ENCODE results near the gene SRF. TPM values are rescaled to one million over a fixed set of nuclear protein-coding genes. Genes with fewer than 3 reads are reported as not detected.

SRF gene
- total RNA-seq, 1 experiment from 2014 or later, result 35.0 TPM

DNA sequence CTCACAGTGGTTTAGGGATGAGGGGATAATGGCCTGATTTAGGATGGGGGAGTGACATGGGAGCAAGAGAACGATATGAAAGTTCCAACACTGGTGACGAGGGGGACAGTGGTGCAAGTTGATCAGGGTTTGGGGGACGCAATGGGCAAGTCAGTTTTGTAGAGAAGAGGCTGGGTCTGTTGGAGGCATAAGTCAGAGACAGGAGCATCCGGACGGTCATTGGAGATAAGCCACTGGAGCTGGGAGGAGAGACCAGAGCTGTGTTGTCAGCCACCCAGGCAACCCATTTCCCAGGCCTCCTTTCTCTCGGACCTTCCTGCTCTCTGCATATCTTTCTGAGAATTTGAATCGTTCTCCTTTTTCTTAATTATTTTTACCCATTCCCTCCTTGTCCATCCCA, 48.7 kb downstream of the SRF start:
- intact Hi-C loops (cut with micrococcal nuclease), result no loop called here
- CTCF ChIA-PET, result no interaction called here

DNA sequence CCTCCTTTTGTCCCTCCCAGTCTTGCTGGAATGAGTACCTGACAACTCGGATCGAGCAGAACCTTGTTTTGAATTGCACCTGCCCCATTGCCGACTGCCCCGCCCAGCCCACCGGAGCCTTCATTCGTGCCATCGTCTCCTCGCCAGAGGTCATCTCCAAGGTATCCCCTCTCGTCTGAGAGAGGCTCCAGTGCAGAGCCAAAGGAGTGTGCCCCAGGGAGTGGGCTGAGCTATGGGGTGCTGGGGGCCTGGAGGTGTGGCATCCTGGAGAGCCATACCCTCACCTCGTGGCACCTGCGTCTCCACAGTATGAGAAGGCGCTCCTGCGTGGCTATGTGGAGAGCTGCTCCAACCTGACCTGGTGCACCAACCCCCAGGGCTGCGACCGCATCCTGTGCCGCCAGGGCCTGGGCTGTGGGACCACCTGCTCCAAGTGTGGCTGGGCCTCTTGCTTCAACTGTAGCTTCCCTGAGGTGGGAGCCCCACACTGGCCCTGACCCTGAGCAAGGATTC, 49.4 kb downstream of the SRF start:
- H3K27ac ChIP-seq (ENCODE audit: low read length), result no peak overlapping the region
- TF ChIP-seq EZH2 (IDR thresholded peaks at IDR 0.05; ENCODE audit: low read length, unreplicated experiment) (no peak), CTCF (conservative IDR thresholded peaks at IDR 0.05; ENCODE audit: low read depth, low read length) (no peak), EZH2phosphoT487 (IDR thresholded peaks at IDR 0.05; ENCODE audit: borderline replicate concordance, low read length) (no peak)
- H3K79me2 ChIP-seq (ENCODE audit: low read length), result no peaks in the 10 kb centered on the region
- H3K9ac ChIP-seq (ENCODE audit: low read length), result no peak overlapping the region
- H3K4me1 ChIP-seq (ENCODE audit: insufficient read depth, low read length), result no peaks in the 10 kb centered on the region
- BruUV-seq (replicated peaks), result no TSS peak
- intact Hi-C loops (cut with micrococcal nuclease), result no loop called here
- ChIA-PET POLR2A (ENCODE audit: unreplicated experiment) (no interaction called here), CTCF (no interaction called here)
- H3F3A ChIP-seq (ENCODE audit: low read length, unreplicated experiment), result no peaks in the 10 kb centered on the region
- no peak overlapping the region for H2AFZ ChIP-seq (ENCODE audit: low read length)
- no peak overlapping the region for H3K4me3 ChIP-seq (ENCODE audit: low read length)
- DNase-seq, result no peak
- ATAC-seq, result no peak
- no peaks in the 10 kb centered on the region for H3K36me3 ChIP-seq (ENCODE audit: low read depth, low read length)
- no peaks in the 10 kb centered on the region for H3K27me3 ChIP-seq (ENCODE audit: low read length)
- no peak overlapping the region for H3K4me2 ChIP-seq (ENCODE audit: low read length)
- no peaks in the 10 kb centered on the region for H3K9me3 ChIP-seq (ENCODE audit: low read length)
- H3K9me2 ChIP-seq (replicated peaks; ENCODE audit: low read length), result no peaks in the 10 kb centered on the region
- no peaks in the 10 kb centered on the region for H4K20me1 ChIP-seq (ENCODE audit: low read length)

More for the DNA sequence above, 48.7 kb downstream of the SRF start:
- H3K4me3 ChIP-seq (ENCODE audit: low read length), result no peak overlapping the region
- no peaks in the 10 kb centered on the region for H3K9me3 ChIP-seq (ENCODE audit: low read length)
- no peaks in the 10 kb centered on the region for H3K9me2 ChIP-seq (replicated peaks; ENCODE audit: low read length)
- H3K27ac ChIP-seq (ENCODE audit: low read length), result no peak overlapping the region
- no peak overlapping the region for H2AFZ ChIP-seq (ENCODE audit: low read length)
- ATAC-seq (no peak), DNase-seq (no peak)
- no peaks in the 10 kb centered on the region for H3K4me1 ChIP-seq (ENCODE audit: insufficient read depth, low read length)
- no peaks in the 10 kb centered on the region for H3K79me2 ChIP-seq (ENCODE audit: low read length)
- no peaks in the 10 kb centered on the region for H3K27me3 ChIP-seq (ENCODE audit: low read length)
- no peak overlapping the region for H3K4me2 ChIP-seq (ENCODE audit: low read length)
- H3K36me3 ChIP-seq (ENCODE audit: low read depth, low read length), result no peaks in the 10 kb centered on the region
- no peak overlapping the region for H3K9ac ChIP-seq (ENCODE audit: low read length)
- H4K20me1 ChIP-seq (ENCODE audit: low read length), result no peaks in the 10 kb centered on the region
- TF ChIP-seq EZH2phosphoT487 (IDR thresholded peaks at IDR 0.05; ENCODE audit: borderline replicate concordance, low read length) (no peak), CTCF (conservative IDR thresholded peaks at IDR 0.05; ENCODE audit: low read depth, low read length) (no peak), EZH2 (IDR thresholded peaks at IDR 0.05; ENCODE audit: low read length, unreplicated experiment) (no peak)
- H3F3A ChIP-seq (ENCODE audit: low read length, unreplicated experiment), result no peaks in the 10 kb centered on the region
- POLR2A ChIA-PET (ENCODE audit: unreplicated experiment), result no interaction called here
- BruUV-seq (replicated peaks), result no TSS peak

DNA sequence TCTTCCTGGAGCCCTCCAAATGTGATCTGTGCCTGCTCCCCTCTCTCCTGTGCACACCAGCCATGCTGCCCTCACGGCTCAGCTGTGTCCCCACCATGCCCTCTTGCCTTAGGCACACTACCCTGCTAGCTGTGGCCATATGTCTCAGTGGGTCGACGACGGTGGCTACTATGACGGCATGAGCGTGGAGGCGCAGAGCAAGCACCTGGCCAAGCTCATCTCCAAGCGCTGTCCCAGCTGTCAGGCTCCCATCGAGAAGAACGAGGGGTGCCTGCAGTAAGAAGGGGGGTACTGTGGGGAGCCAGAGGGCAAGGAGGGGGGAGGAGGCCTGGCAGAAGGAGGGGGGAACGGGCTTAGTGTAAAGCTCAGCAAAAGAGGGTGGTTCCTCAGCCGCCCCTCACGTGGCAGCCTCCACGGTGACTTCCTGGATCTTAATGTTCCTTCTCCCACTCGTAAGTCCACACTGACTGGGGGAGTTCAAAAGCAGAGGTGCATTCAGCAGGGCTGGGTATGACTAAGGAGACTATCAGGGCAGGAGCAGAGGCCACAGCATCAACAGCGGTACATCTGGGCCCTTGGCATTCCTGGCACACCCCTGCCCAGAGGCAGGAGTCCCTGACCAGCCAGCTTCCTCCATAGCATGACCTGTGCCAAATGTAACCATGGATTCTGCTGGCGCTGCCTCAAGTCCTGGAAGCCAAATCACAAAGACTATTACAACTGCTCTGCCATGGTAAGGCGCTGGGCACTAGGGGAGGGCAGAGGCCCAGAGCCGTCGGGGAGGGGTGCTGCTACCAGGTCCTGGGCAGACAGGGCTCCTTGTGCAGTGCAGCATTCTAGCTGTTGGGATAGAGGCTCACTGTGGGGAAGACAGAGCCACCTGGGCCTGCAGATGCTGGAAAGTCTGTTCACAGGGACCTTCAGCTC, 50.2 kb downstream of the SRF start:
- Histone ChIP-seq H3K9me3 (ENCODE audit: low read length) (no peaks in the 10 kb centered on the region), H3K27ac (ENCODE audit: low read length) (no peak overlapping the region), H2AFZ (ENCODE audit: low read length) (no peak overlapping the region), H3F3A (ENCODE audit: low read length, unreplicated experiment) (no peaks in the 10 kb centered on the region), H3K27me3 (ENCODE audit: low read length) (no peaks in the 10 kb centered on the region), H3K79me2 (ENCODE audit: low read length) (no peaks in the 10 kb centered on the region), H3K9ac (ENCODE audit: low read length) (no peak overlapping the region), H3K36me3 (ENCODE audit: low read depth, low read length) (no peaks in the 10 kb centered on the region), H3K9me2 (replicated peaks; ENCODE audit: low read length) (no peaks in the 10 kb centered on the region), H3K4me3 (ENCODE audit: low read length) (no peak overlapping the region), H4K20me1 (ENCODE audit: low read length) (no peaks in the 10 kb centered on the region), H3K4me1 (ENCODE audit: insufficient read depth, low read length) (0 out of 2 replicates have a peak, but pooled peaks cover 3% of the 10 kb centered on the region), H3K4me2 (ENCODE audit: low read length) (no peak overlapping the region)
- intact Hi-C loops (cut with micrococcal nuclease), result no loop called here
- TF ChIP-seq CTCF (conservative IDR thresholded peaks at IDR 0.05; ENCODE audit: low read depth, low read length) (no peak), EZH2 (IDR thresholded peaks at IDR 0.05; ENCODE audit: low read length, unreplicated experiment) (no peak), EZH2phosphoT487 (IDR thresholded peaks at IDR 0.05; ENCODE audit: borderline replicate concordance, low read length) (no peak)
- ChIA-PET CTCF (no interaction called here), POLR2A (ENCODE audit: unreplicated experiment) (no interaction called here)
- ATAC-seq, result peak; percentile 46
- no TSS peak for BruUV-seq (replicated peaks)
- DNase-seq, result no peak

Data from PC-3 (cell line).